Neural progenitor cell (in vitro differentiated cells): ENCODE data around the gene ADGRF4. TPM values are rescaled to one million over a fixed set of nuclear protein-coding genes. Genes with fewer than 3 reads are reported as not detected.

Experiments used
- DNase-seq: peaks from one replicate; pipeline ENCODE4 v3.0.0-alpha.2; 2016; ENCODE audit warnings: low spot score
- H2AFZ ChIP-seq: fragments of 200-600 bp; sonication (generic); replicated peaks from 2 replicates; pipeline ENCODE4 v1.6.1; 2016; ENCODE audit warnings: antibody characterized with exemption
- H3F3A ChIP-seq: fragments of 200-600 bp; sonication (generic); 2 replicates; pipeline ENCODE4 v1.6.1; 2016; ENCODE audit warnings: antibody characterized with exemption, low read depth
- H3K27ac ChIP-seq: fragments of 200-600 bp; sonication (generic); 2 replicates; pipeline ENCODE4 v1.5.1; 2016; ENCODE audit warnings: mild to moderate bottlenecking
- H3K27me3 ChIP-seq: fragments of 200-600 bp; sonication (generic); 2 replicates; pipeline ENCODE4 v1.6.1; 2016; ENCODE audit warnings: mild to moderate bottlenecking, moderate library complexity
- H3K36me3 ChIP-seq: fragments of 200-600 bp; sonication (generic); 2 replicates; pipeline ENCODE4 v1.5.1; 2016
- H3K4me1 ChIP-seq: fragments of 200-600 bp; sonication (generic); 2 replicates; pipeline ENCODE4 v1.6.1; 2016; ENCODE audit warnings: mixed run types
- H3K4me2 ChIP-seq: fragments of 200-600 bp; sonication (generic); 2 replicates; pipeline ENCODE4 v1.6.1; 2016
- H3K4me3 ChIP-seq: fragments of 200-600 bp; sonication (generic); 2 replicates; pipeline ENCODE4 v1.5.1; 2016
- H3K79me2 ChIP-seq: fragments of 200-600 bp; sonication (generic); 2 replicates; pipeline ENCODE4 v1.6.1; 2016; ENCODE audit warnings: low read depth
- H3K9ac ChIP-seq: fragments of 200-600 bp; sonication (generic); 2 replicates; pipeline ENCODE4 v1.6.1; 2016
- H3K9me3 ChIP-seq: fragments of 200-600 bp; sonication (generic); 2 replicates; pipeline ENCODE4 v1.5.1; 2016; ENCODE audit warnings: low read depth
- H4K20me1 ChIP-seq: fragments of 200-600 bp; sonication (generic); 2 replicates; pipeline ENCODE4 v1.6.1; 2016; ENCODE audit warnings: low read depth
- H3K27ac Mint-ChIP-seq: 3 replicates; pipeline ENCODE4 v1.8.0; 2021; ENCODE audit warnings: mixed read lengths
- H3K27me3 Mint-ChIP-seq: 2 replicates; pipeline ENCODE4 v1.8.0; 2022; ENCODE audit warnings: low read depth, mild to moderate bottlenecking, inconsistent platforms, moderate library complexity, mixed read lengths; ENCODE audit not compliant: insufficient read depth
- H3K36me3 Mint-ChIP-seq: 3 replicates; pipeline ENCODE4 v1.8.0; 2021; ENCODE audit warnings: mixed read lengths
- H3K4me1 Mint-ChIP-seq: 3 replicates; pipeline ENCODE4 v1.8.0; 2021; ENCODE audit warnings: mixed read lengths
- H3K4me3 Mint-ChIP-seq: 3 replicates; pipeline ENCODE4 v1.8.0; 2021; ENCODE audit warnings: mild to moderate bottlenecking, moderate library complexity, mixed read lengths
- H3K9me3 Mint-ChIP-seq: 3 replicates; pipeline ENCODE4 v1.8.0; 2020; ENCODE audit warnings: mixed read lengths
- EZH2 ChIP-seq: fragments of 200-600 bp; sonication (generic); IDR thresholded peaks from 2 replicates; pipeline ENCODE4 v1.6.1; 2017; ENCODE audit warnings: antibody characterized with exemption, mild to moderate bottlenecking, moderate library complexity
- EZH2phosphoT487 ChIP-seq: fragments of 200-600 bp; sonication (generic); IDR thresholded peaks from 2 replicates; pipeline ENCODE4 v1.6.1; 2017; ENCODE audit warnings: antibody characterized with exemption
- total RNA-seq: library from RNA; depleted of rRNA; stranded (reverse); fragments of >200 nt; gene quantifications from 2 replicates; pipeline ENCODE4 v1.2.3, GENCODE V29; 2015; ENCODE audit warnings: low replicate concordance
- TF ChIP-seq, protein P1 (sequence below): fragments of 200-600 bp; sonication (generic); IDR thresholded peaks from 2 replicates; pipeline ENCODE4 v1.5.1; 2017; ENCODE audit warnings: antibody characterized with exemption, mild to moderate bottlenecking

Gene ADGRF4
- total RNA-seq, 1 donor from 2014 or later, result not detected

- H3K9ac ChIP-seq, result no peak overlapping the region
- no peaks in the 10 kb centered on the region for H3K27me3 Mint-ChIP-seq
- no peaks in the 10 kb centered on the region for H3K36me3 Mint-ChIP-seq
- H3K27ac Mint-ChIP-seq, result no peak overlapping the region
- peaks cover 4% of the 10 kb centered on the region for H3K4me1 Mint-ChIP-seq
- H2AFZ ChIP-seq, result peak overlapping the region; percentile 29
- H4K20me1 ChIP-seq, result no peaks in the 10 kb centered on the region
- no peaks in the 10 kb centered on the region for H3K27me3 ChIP-seq
- H3K79me2 ChIP-seq, result no peaks in the 10 kb centered on the region
- TF ChIP-seq EZH2phosphoT487 (no peak), EZH2 (no peak)
- TF ChIP-seq, protein P1, sequence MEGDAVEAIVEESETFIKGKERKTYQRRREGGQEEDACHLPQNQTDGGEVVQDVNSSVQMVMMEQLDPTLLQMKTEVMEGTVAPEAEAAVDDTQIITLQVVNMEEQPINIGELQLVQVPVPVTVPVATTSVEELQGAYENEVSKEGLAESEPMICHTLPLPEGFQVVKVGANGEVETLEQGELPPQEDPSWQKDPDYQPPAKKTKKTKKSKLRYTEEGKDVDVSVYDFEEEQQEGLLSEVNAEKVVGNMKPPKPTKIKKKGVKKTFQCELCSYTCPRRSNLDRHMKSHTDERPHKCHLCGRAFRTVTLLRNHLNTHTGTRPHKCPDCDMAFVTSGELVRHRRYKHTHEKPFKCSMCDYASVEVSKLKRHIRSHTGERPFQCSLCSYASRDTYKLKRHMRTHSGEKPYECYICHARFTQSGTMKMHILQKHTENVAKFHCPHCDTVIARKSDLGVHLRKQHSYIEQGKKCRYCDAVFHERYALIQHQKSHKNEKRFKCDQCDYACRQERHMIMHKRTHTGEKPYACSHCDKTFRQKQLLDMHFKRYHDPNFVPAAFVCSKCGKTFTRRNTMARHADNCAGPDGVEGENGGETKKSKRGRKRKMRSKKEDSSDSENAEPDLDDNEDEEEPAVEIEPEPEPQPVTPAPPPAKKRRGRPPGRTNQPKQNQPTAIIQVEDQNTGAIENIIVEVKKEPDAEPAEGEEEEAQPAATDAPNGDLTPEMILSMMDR, result no peak
- no peaks in the 10 kb centered on the region for H3K9me3 Mint-ChIP-seq
- no peaks in the 10 kb centered on the region for H3F3A ChIP-seq
- no peaks in the 10 kb centered on the region for H3K36me3 ChIP-seq
- no peak overlapping the region for H3K27ac ChIP-seq
- H3K9me3 ChIP-seq, result no peaks in the 10 kb centered on the region
- H3K4me3 ChIP-seq, result no peak overlapping the region
- no peak overlapping the region for H3K4me3 Mint-ChIP-seq
- peaks cover 13% of the 10 kb centered on the region for H3K4me1 ChIP-seq
- no peak overlapping the region for H3K4me2 ChIP-seq
- DNase-seq, result peak; percentile 14
These were observed 36.6 kb downstream of the ADGRF4 start for GRCh38 chr6:47734831-47735481.

GRCh38 chr6:47736083-47736700 is 37.8 kb downstream of the ADGRF4 start:
- no peak overlapping the region for H3K27ac Mint-ChIP-seq
- H2AFZ ChIP-seq, result no peak overlapping the region
- no peak overlapping the region for H3K4me3 Mint-ChIP-seq

GRCh38 chr6:47737406-47737805 is 39.0 kb downstream of the ADGRF4 start:
- Histone ChIP-seq H3K36me3 (no peaks in the 10 kb centered on the region), H3K4me3 (no peak overlapping the region), H4K20me1 (no peaks in the 10 kb centered on the region), H3K9me3 (no peaks in the 10 kb centered on the region), H3K4me2 (no peak overlapping the region), H3K4me1 (peaks cover 13% of the 10 kb centered on the region), H3K27ac (no peak overlapping the region), H3K27me3 (no peaks in the 10 kb centered on the region), H3F3A (no peaks in the 10 kb centered on the region), H3K79me2 (no peaks in the 10 kb centered on the region), H2AFZ (no peak overlapping the region), H3K9ac (no peak overlapping the region)
- Mint-ChIP-seq H3K4me1 (peaks cover 4% of the 10 kb centered on the region), H3K9me3 (no peaks in the 10 kb centered on the region), H3K27me3 (no peaks in the 10 kb centered on the region), H3K36me3 (no peaks in the 10 kb centered on the region), H3K4me3 (no peak overlapping the region), H3K27ac (no peak overlapping the region)
- TF ChIP-seq, protein P1, result no peak
- TF ChIP-seq EZH2 (no peak), EZH2phosphoT487 (no peak)
- no peak for DNase-seq

More at GRCh38 chr6:47736083-47736700, 37.8 kb downstream of the ADGRF4 start:
- H3F3A ChIP-seq, result no peaks in the 10 kb centered on the region
- H4K20me1 ChIP-seq, result no peaks in the 10 kb centered on the region
- H3K9me3 ChIP-seq, result no peaks in the 10 kb centered on the region
- H3K9ac ChIP-seq, result no peak overlapping the region
- Mint-ChIP-seq H3K27me3 (no peaks in the 10 kb centered on the region), H3K4me1 (peaks cover 4% of the 10 kb centered on the region), H3K9me3 (no peaks in the 10 kb centered on the region), H3K36me3 (no peaks in the 10 kb centered on the region)
- H3K4me2 ChIP-seq, result no peak overlapping the region
- no peak for DNase-seq
- no peak overlapping the region for H3K27ac ChIP-seq
- no peaks in the 10 kb centered on the region for H3K27me3 ChIP-seq
- no peaks in the 10 kb centered on the region for H3K36me3 ChIP-seq
- peaks cover 13% of the 10 kb centered on the region for H3K4me1 ChIP-seq
- no peak overlapping the region for H3K4me3 ChIP-seq
- TF ChIP-seq EZH2, result no peak
- no peak for TF ChIP-seq EZH2phosphoT487
- TF ChIP-seq, protein P1, result no peak
- no peaks in the 10 kb centered on the region for H3K79me2 ChIP-seq
